ENCODE results near the gene IGSF8. TPM values are rescaled to one million over a fixed set of nuclear protein-coding genes. Genes with fewer than 3 reads are reported as not detected.
"Not testable (repeated sequence)": the region's sequence is repeated elsewhere in the genome, so short reads cannot be mapped to it uniquely, and the experiment has no call there.

The IGSF8 gene
- total and polyA plus RNA-seq, 5 experiments from 2014 or later: 40.2 to 74.5 (median 67.9) TPM

- ATAC-seq: no peak
- POLR2A ChIA-PET: no interaction called here
- H3K27me3 Mint-ChIP-seq: peaks cover 3 to 13% (median 8%) of the 10 kb centered on the region in 5 donors
- H3K4me3 Mint-ChIP-seq: no peak overlapping the region
- no peaks in the 10 kb centered on the region for H3K36me3 Mint-ChIP-seq
- DNase-seq: no peak
- H3K4me1 Mint-ChIP-seq: peaks cover 0 to 5% (median 3%) of the 10 kb centered on the region in 4 donors
- H3K9me3 Mint-ChIP-seq: no peaks in the 10 kb centered on the region
- peak overlapping the region in 1 of 10 donors; percentile 14 for H3K27ac Mint-ChIP-seq
Observed at GRCh38 chr1:160064746-160065145, 33.7 kb downstream of the IGSF8 start.

DNA sequence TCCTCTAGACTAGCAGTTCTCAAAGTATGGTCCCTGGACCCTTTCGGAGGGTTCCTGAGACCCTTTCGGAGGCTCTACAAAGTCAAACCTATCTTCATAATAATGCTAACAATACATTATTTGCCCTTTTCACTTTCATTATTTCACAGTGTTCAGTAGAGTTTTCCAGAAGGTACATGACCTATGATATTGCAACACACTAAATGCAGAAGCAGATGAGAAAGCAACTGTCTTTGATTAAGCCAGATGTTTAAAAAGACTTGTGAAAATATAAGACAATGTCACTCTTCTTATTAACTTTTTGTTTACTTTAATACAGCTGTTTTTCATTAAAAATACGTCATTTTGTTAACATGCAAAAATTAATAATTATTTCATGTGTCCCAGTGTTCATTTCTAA, 34.3 kb downstream of the IGSF8 start:
- Mint-ChIP-seq H3K27me3 (peaks cover 5 to 16% (median 7%) of the 10 kb centered on the region in 5 donors), H3K9me3 (no peaks in the 10 kb centered on the region), H3K27ac (no peak overlapping the region), H3K4me1 (peaks cover 0 to under 1% (median 0%) of the 10 kb centered on the region in 4 donors), H3K36me3 (no peaks in the 10 kb centered on the region), H3K4me3 (no peak overlapping the region)
- POLR2A ChIA-PET: no interaction called here
- no peak for ATAC-seq
- DNase-seq: no peak

- H3K4me3 Mint-ChIP-seq: no peak overlapping the region
- DNase-seq (no peak), ATAC-seq (no peak)
- H3K9me3 Mint-ChIP-seq: no peaks in the 10 kb centered on the region
- peak overlapping the region in 1 of 10 donors; percentile 17 for H3K27ac Mint-ChIP-seq
- no peaks in the 10 kb centered on the region for H3K4me1 Mint-ChIP-seq
- no peaks in the 10 kb centered on the region for H3K36me3 Mint-ChIP-seq
- H3K27me3 Mint-ChIP-seq: peaks cover 6 to 19% (median 9%) of the 10 kb centered on the region in 5 donors
- POLR2A ChIA-PET: no interaction called here
Observed at GRCh38 chr1:160063176-160063575, 35.2 kb downstream of the IGSF8 start.

DNA sequence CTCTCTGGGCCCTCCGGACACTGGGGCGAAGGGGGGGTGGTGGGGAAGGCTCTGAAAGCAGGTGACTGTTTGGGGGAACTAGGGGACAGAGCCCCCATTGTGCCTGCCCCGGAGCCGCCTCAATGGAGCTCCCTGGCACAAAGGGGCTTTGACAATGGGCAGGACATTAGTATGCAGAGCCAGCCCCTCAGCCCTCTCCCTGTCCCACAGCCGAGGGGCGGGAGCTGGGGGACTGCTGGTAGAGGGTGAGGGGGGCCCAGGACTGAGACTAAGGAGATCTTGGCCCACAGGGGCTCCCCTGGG, 36.2 kb downstream of the IGSF8 start:
- ATAC-seq: no peak
- POLR2A ChIA-PET: no interaction called here
- Mint-ChIP-seq H3K36me3 (no peaks in the 10 kb centered on the region), H3K4me3 (no peak overlapping the region), H3K27me3 (peaks cover 6 to 29% (median 9%) of the 10 kb centered on the region in 5 donors), H3K9me3 (no peaks in the 10 kb centered on the region), H3K4me1 (no peaks in the 10 kb centered on the region), H3K27ac (no peak overlapping the region)
- DNase-seq: no peak

DNA sequence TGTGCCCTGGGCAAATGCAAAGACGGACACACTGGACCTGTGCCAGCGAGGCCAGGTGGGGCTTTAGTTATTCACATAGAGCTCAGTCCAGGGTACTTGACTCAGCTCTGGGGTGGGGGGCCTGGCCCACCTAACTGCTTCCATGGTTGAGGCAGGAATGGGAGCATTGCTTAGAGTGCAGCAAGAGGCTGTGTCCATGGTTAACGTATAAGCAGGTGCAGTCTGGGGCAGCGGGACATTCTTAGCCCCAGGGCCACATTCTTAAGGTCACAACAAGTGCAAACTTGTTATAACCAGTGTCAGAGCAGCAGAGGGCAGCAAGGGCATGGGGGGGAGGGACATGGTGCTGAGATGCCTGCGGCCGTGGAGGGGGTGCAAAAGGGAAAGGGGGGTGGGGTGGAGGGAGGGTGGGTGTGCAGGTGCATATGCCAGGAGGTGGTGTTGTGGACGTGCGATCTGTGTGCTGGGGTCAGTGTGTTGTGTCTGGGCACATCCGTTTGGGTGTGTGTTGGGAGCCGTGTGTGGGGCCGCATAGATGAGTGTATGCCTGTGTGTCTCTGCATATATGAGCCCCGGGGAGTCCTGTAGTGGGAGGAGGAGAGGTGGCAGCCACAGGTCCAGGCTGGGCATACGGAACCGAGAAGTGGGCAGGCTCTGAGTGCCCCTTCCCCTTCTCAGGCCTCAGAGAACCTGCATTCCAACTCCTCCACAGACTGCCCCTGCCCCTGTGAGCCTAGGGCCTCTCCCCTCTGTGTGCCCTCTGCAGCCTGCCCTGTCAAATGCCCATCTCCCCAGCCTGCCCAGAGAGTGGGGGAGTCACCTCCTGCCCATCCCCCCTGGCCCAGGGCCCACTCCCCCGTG, 36.8 kb downstream of the IGSF8 start:
- Mint-ChIP-seq H3K27me3 (peaks cover 6 to 35% (median 11%) of the 10 kb centered on the region in 5 donors), H3K36me3 (no peaks in the 10 kb centered on the region), H3K27ac (no peak overlapping the region), H3K4me1 (no peaks in the 10 kb centered on the region), H3K9me3 (no peaks in the 10 kb centered on the region), H3K4me3 (no peak overlapping the region)
- POLR2A ChIA-PET: no interaction called here
- ATAC-seq (no peak), DNase-seq (no peak)

GRCh38 chr1:160058087-160058486, 40.3 kb downstream of the IGSF8 start:
- DNase-seq (no peak), ATAC-seq (no peak)
- H3K27ac Mint-ChIP-seq: no peak overlapping the region
- H3K27me3 Mint-ChIP-seq: peaks cover 13 to 62% (median 26%) of the 10 kb centered on the region in 5 donors
- peaks cover 0 to 2% (median 0%) of the 10 kb centered on the region in 4 donors for H3K4me1 Mint-ChIP-seq
- no peaks in the 10 kb centered on the region for H3K36me3 Mint-ChIP-seq
- POLR2A ChIA-PET: no interaction called here
- H3K4me3 Mint-ChIP-seq: no peak overlapping the region
- H3K9me3 Mint-ChIP-seq: no peaks in the 10 kb centered on the region

- no peak for ATAC-seq
- Mint-ChIP-seq H3K4me1 (peaks cover 0 to 2% (median 0%) of the 10 kb centered on the region in 4 donors), H3K27me3 (peaks cover 15 to 72% (median 28%) of the 10 kb centered on the region in 5 donors), H3K9me3 (no peaks in the 10 kb centered on the region), H3K4me3 (no peak overlapping the region), H3K27ac (peak overlapping the region in 1 of 10 donors; percentile 11), H3K36me3 (no peaks in the 10 kb centered on the region)
- no peak for DNase-seq
- POLR2A ChIA-PET: no interaction called here
Observed at GRCh38 chr1:160056648-160057169, 41.7 kb downstream of the IGSF8 start.

DNA sequence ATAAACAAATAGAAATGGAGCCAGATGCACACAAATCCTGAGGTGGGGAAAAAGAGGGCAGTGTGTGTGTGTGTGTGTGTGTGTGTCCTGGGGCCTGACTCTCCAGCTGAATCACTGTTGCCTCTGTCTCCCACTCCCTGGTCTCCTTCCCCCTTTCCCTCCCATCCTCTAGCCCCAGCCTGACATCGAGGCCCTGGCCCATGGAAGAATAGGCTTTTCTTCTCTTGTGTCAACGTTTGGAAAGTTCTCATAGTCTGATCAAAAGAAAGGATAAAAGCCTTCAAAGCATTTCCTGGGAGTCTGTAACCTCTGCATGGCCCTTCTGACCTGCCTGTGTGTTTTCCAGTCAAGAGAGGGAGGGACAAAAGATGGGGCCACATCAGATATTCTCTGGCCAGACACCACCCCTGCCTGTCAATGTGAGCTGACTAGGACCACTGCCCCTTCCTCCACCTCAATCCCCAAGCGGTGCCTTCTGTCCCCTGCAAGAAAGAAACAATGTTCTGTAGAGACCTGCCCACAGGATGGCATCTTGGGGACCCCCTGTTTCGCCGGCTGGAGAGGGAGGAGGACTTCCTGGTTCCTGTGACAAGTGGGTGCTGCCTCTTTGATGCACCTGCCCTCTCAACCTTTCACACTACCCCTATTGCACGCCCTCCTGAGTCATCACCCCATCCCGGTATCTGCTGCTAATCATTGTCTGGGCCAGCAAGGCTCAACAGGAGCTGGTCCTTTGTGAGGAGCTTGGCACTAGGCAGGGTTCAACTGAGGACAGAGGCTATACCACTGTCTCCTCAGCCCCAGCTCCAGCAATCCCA, 44.7 kb downstream of the IGSF8 start:
- Mint-ChIP-seq H3K36me3 (no peaks in the 10 kb centered on the region), H3K27ac (peak overlapping the region in 2 of 10 donors; percentile 3 to 40), H3K27me3 (peaks cover 13 to 59% (median 26%) of the 10 kb centered on the region in 5 donors), H3K4me1 (peaks cover 0 to 2% (median 0%) of the 10 kb centered on the region in 4 donors), H3K9me3 (no peaks in the 10 kb centered on the region), H3K4me3 (no peak overlapping the region)
- no peak for DNase-seq
- POLR2A ChIA-PET: no interaction called here
- no peak for ATAC-seq

DNA sequence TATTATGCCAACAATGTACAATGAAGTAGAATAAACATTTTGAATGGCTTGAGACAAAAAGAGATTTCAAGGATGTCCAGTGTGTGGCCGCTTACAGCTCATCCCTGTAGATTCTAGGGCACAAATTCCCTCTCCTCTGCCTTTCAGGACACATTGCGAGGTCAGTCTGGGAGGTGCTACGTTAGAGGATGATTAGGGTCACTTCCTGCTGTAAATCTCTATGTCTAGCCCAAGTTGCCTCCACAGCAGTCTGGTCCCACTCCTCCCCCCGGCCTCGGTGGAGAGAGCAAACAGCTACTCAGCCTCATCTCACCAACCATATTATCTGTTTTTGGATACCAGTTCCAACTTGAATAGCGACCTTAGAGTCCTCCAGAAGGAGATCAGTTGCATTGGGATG, 45.5 kb downstream of the IGSF8 start:
- DNase-seq (no peak), ATAC-seq (no peak)
- Mint-ChIP-seq H3K4me3 (no peak overlapping the region), H3K36me3 (no peaks in the 10 kb centered on the region), H3K9me3 (no peaks in the 10 kb centered on the region), H3K27me3 (peaks cover 14 to 56% (median 28%) of the 10 kb centered on the region in 5 donors), H3K4me1 (peaks cover 0 to 2% (median 0%) of the 10 kb centered on the region in 4 donors), H3K27ac (no peak overlapping the region)
- POLR2A ChIA-PET: no interaction called here

DNA sequence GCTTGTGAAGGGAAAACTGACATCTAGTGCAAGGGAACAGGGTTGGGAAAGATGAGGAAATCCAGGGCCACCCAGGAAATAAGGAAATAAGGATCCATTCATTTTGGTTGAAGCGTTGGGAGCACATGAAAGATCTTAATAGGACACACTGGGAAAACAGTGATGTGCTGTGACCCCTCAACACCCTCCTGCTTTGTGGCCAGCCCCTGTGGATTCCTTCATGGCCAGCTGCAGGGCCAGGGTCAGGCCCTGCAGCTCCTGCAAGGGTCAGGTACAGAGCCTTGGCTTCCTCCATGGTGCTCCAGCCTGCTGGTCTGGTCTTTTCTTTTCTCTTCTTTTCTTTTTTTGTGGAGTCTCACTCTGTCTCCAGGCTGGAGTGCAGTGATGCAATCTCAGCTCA, 47.8 kb downstream of the IGSF8 start:
- peaks cover 12 to 14% (median 13%) of the 10 kb centered on the region in 4 donors for H3K4me1 Mint-ChIP-seq
- H3K27me3 Mint-ChIP-seq: peaks cover 12 to 33% (median 22%) of the 10 kb centered on the region in 5 donors
- ATAC-seq (no peak), DNase-seq (no peak)
- H3K36me3 Mint-ChIP-seq: no peaks in the 10 kb centered on the region
- H3K4me3 Mint-ChIP-seq: no peak overlapping the region
- POLR2A ChIA-PET: no interaction called here
- H3K9me3 Mint-ChIP-seq: no peaks in the 10 kb centered on the region
- H3K27ac Mint-ChIP-seq: no peak overlapping the region

- H3K36me3 Mint-ChIP-seq, DNase-seq, ATAC-seq, H3K9me3 Mint-ChIP-seq, H3K27ac Mint-ChIP-seq, H3K4me3 Mint-ChIP-seq: not testable (repeated sequence)
- Mint-ChIP-seq H3K4me1 (peaks cover 12 to 14% (median 13%) of the 10 kb centered on the region in 4 donors), H3K27me3 (peaks cover 8 to 29% (median 23%) of the 10 kb centered on the region in 5 donors)
- POLR2A ChIA-PET: interaction anchor here (0.6 kb wide), 1 partner anchor 102 kb away, joined by 4 read pairs; no protein-coding TSS in a partner anchor
Observed at GRCh38 chr1:160050182-160050581, 48.2 kb downstream of the IGSF8 start.

DNA sequence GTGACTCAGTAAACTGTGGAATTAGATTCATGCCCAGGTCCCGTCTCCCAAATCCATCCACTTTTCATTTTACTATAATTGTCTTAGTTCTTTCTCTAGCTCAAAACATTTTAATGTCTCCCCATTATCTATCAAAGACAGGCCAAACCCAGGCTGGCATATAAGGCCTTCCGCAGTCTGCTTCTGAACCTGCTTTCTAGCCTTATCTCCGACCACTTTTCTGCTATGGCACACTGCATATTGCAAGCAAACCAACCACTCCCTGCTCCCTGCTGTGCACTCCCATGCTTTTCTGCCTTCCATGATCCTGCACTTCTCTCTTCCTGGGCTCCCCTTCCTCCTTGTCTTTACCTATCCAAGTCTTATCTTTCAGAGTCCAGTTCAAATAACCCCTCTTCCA, 49.3 kb downstream of the IGSF8 start:
- no peaks in the 10 kb centered on the region for H3K36me3 Mint-ChIP-seq
- H3K4me1 Mint-ChIP-seq: peaks cover 12 to 14% (median 12%) of the 10 kb centered on the region in 4 donors
- no peak for DNase-seq
- peak overlapping the region in 1 of 10 donors; percentile 3 for H3K27ac Mint-ChIP-seq
- H3K4me3 Mint-ChIP-seq: no peak overlapping the region
- POLR2A ChIA-PET: no interaction called here
- no peak for ATAC-seq
- H3K9me3 Mint-ChIP-seq: no peaks in the 10 kb centered on the region
- H3K27me3 Mint-ChIP-seq: peaks cover 8 to 21% (median 14%) of the 10 kb centered on the region in 5 donors

DNA sequence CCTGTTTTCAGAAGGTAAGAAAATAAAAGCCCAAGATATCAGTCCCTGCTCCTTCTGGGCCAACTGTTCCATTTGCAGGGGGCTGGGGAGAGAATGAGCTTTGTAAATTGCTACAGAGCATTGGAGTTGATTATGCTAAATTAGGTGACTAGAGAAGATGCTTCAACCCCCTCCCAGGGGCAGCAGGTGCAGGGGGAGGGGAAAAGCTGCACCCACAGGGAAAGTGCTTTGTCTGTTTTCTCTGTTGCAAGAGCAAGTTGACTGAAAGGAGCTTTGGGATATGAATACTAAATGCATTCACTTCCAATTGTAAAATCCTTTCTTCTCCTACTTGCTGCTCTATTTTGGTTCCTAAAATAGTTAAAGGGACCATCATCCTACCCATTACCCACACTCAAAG, 50.1 kb downstream of the IGSF8 start:
- ATAC-seq (no peak), DNase-seq (no peak)
- Mint-ChIP-seq H3K36me3 (no peaks in the 10 kb centered on the region), H3K27ac (no peak overlapping the region), H3K9me3 (no peaks in the 10 kb centered on the region), H3K27me3 (peaks cover 8 to 18% (median 11%) of the 10 kb centered on the region in 5 donors), H3K4me3 (peak overlapping the region in 1 of 10 donors; percentile 16), H3K4me1 (peaks cover 10 to 14% (median 12%) of the 10 kb centered on the region in 4 donors)
- POLR2A ChIA-PET: no interaction called here

Data from naive thymus-derived CD8-positive, alpha-beta T cell (primary cell).